Endodermal cell (in vitro differentiated cells): ENCODE data around the gene ERCC1. TPM values are rescaled to one million over a fixed set of nuclear protein-coding genes. Genes with fewer than 3 reads are reported as not detected.

ENCODE experiments used
- DNase-seq: peaks from one replicate; pipeline ENCODE4 v3.0.0-alpha.2; 2017
- H3K27ac ChIP-seq: 2 replicates; pipeline ENCODE4 v1.5.1; 2013; ENCODE audit warnings: mild to moderate bottlenecking, low read depth, low read length, moderate library complexity
- H3K27me3 ChIP-seq: 2 replicates; pipeline ENCODE4 v1.6.1; 2013; ENCODE audit warnings: mild to moderate bottlenecking, low read length, moderate library complexity; ENCODE audit not compliant: insufficient read depth, control insufficient read depth, poor library complexity, severe bottlenecking
- H3K36me3 ChIP-seq: 2 replicates; pipeline ENCODE4 v1.7.0; 2013; ENCODE audit warnings: mild to moderate bottlenecking, low read length, moderate library complexity; ENCODE audit not compliant: control insufficient read depth, insufficient read depth
- H3K4me1 ChIP-seq: one replicate; pipeline ENCODE4 v1.7.0; 2013; ENCODE audit warnings: low read length; ENCODE audit not compliant: control insufficient read depth, insufficient read depth
- H3K4me3 ChIP-seq: 2 replicates; pipeline ENCODE4 v1.5.1; 2013; ENCODE audit warnings: mild to moderate bottlenecking, low read length, moderate library complexity
- H3K9ac ChIP-seq: 2 replicates; pipeline ENCODE4 v1.6.1; 2013; ENCODE audit warnings: mild to moderate bottlenecking, low read length, moderate library complexity; ENCODE audit not compliant: poor library complexity, severe bottlenecking; ENCODE audit errors: extremely low read depth
- H3K9me3 ChIP-seq: 2 replicates; pipeline ENCODE4 v1.6.1; 2013; ENCODE audit warnings: mild to moderate bottlenecking, low read length, moderate library complexity; ENCODE audit not compliant: control insufficient read depth
- H3K27ac Mint-ChIP-seq: 2 replicates; pipeline ENCODE4 v1.8.0; 2020; ENCODE audit warnings: mixed read lengths
- H3K27me3 Mint-ChIP-seq: 2 replicates; pipeline ENCODE4 v1.8.0; 2021; ENCODE audit warnings: mild to moderate bottlenecking, mixed read lengths; ENCODE audit not compliant: insufficient read depth
- H3K36me3 Mint-ChIP-seq: 2 replicates; pipeline ENCODE4 v1.8.0; 2020; ENCODE audit warnings: low read depth, mixed read lengths
- H3K4me1 Mint-ChIP-seq: 2 replicates; pipeline ENCODE4 v1.8.0; 2020; ENCODE audit warnings: mixed read lengths
- H3K4me3 Mint-ChIP-seq: 2 replicates; pipeline ENCODE4 v1.8.0; 2020; ENCODE audit warnings: mild to moderate bottlenecking, moderate library complexity, mixed read lengths
- H3K9me3 Mint-ChIP-seq: 2 replicates; pipeline ENCODE4 v1.8.0; 2020; ENCODE audit warnings: mild to moderate bottlenecking, mixed read lengths
- CTCF ChIP-seq: fragments of 200-600 bp; sonication (generic); conservative IDR thresholded peaks from 2 replicates; pipeline ENCODE4 v1.5.0; 2021; ENCODE audit warnings: antibody characterized with exemption, mild to moderate bottlenecking
- WGBS, 2 experiments: methylation state at CpG; one replicate each; pipeline versions ENCODE4 v1.1.5 to v1.1.7; 2013; ENCODE audit warnings: missing lambda C conversion rate in 2 of 2, mixed read lengths in 1 of 2; ENCODE audit not compliant: insufficient coverage in 1 of 2, insufficient read length in 1 of 2; 5-methylcytosine and 5-hydroxymethylcytosine counted together
- total RNA-seq, 2 donors: library from RNA; stranded (reverse); fragmentation: NEBNext Ultra II Directional in 1 of 2; extraction: Animal tissue kit (Norgen Biotek cat#: 25700) in 1 of 2; gene quantifications; 2 replicates in 1 of 2; 3 replicates in 1 of 2; pipeline ENCODE4 v1.2.1, GENCODE V29; 2021

The ERCC1 gene
- total RNA-seq, 2 donors from 2014 or later: 53.5 to 63.6 TPM

DNA sequence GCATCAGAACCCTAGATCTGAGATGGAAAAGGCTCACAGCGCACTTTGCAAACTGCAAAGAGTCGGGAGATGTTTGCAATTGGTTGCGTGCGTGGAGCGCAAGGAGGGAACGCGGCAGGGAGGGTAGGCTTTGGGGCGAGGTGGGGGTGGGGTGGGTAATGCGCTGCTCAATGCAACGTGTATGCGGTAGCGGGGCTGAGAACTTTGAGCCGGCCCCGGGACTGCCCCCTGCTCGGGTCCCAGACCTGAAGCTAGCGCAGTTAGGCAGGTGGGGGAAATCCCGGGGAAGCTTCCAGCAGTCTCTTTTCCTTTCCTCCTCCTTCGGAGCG is 45.0 kb upstream of the ERCC1 start:
- Mint-ChIP-seq H3K9me3 (no peaks in the 10 kb centered on the region), H3K4me1 (peaks cover 12% of the 10 kb centered on the region), H3K36me3 (no peaks in the 10 kb centered on the region), H3K27me3 (peaks cover 10% of the 10 kb centered on the region), H3K27ac (peak overlapping the region; percentile 97), H3K4me3 (peak overlapping the region; percentile 77)
- Histone ChIP-seq H3K27me3 (peaks cover 13% of the 10 kb centered on the region), H3K36me3 (no peaks in the 10 kb centered on the region), H3K27ac (peak overlapping the region; percentile 52), H3K9ac (peak overlapping the region; percentile 95), H3K4me1 (no peaks in the 10 kb centered on the region), H3K9me3 (no peaks in the 10 kb centered on the region), H3K4me3 (peak overlapping the region; percentile 92)
- no peak for DNase-seq
- WGBS, 2 experiments: 0% methylated on average over 1 to 19 of the region's 19 CpGs
- TF ChIP-seq CTCF: no peak

- no peaks in the 10 kb centered on the region for H3K9me3 ChIP-seq
- TF ChIP-seq CTCF: no peak
- WGBS, 2 experiments: 3% methylated on average over 20 to 31 of the region's 31 CpGs
- peak overlapping the region; percentile 92 for H3K4me3 ChIP-seq
- H3K4me3 Mint-ChIP-seq: peak overlapping the region; percentile 77
- peak overlapping the region; percentile 90 for H3K27ac ChIP-seq
- peaks cover 10% of the 10 kb centered on the region for H3K27me3 Mint-ChIP-seq
- H3K36me3 ChIP-seq: no peaks in the 10 kb centered on the region
- H3K9me3 Mint-ChIP-seq: no peaks in the 10 kb centered on the region
- peak; percentile 73 for DNase-seq
- peaks cover 13% of the 10 kb centered on the region for H3K27me3 ChIP-seq
- H3K9ac ChIP-seq: peak overlapping the region; percentile 95
- no peaks in the 10 kb centered on the region for H3K36me3 Mint-ChIP-seq
- H3K4me1 ChIP-seq: no peaks in the 10 kb centered on the region
- peaks cover 9% of the 10 kb centered on the region for H3K4me1 Mint-ChIP-seq
- H3K27ac Mint-ChIP-seq: peak overlapping the region; percentile 97
Observed at GRCh38 chr19:45468159-45468651, 44.5 kb upstream of the ERCC1 start.

- Mint-ChIP-seq H3K4me1 (peaks cover 4% of the 10 kb centered on the region), H3K9me3 (no peaks in the 10 kb centered on the region), H3K27ac (peak within 1 kb of the TSS; percentile 97), H3K36me3 (no peaks in the 10 kb centered on the region), H3K27me3 (peaks cover 6% of the 10 kb centered on the region), H3K4me3 (peak within 1 kb of the TSS; percentile 77)
- DNase-seq: peak; percentile 98
- Histone ChIP-seq H3K27me3 (peaks cover 13% of the 10 kb centered on the region), H3K4me1 (no peaks in the 10 kb centered on the region), H3K27ac (peak within 1 kb of the TSS; percentile 90), H3K36me3 (no peaks in the 10 kb centered on the region), H3K4me3 (peak within 1 kb of the TSS; percentile 92), H3K9ac (peak within 1 kb of the TSS; percentile 95), H3K9me3 (no peaks in the 10 kb centered on the region)
- peak; percentile 53 for TF ChIP-seq CTCF
- WGBS, 2 experiments: 0% methylated on average over 25 to 56 of the region's 56 CpGs
Observed at GRCh38 chr19:45467456-45468158, 43.9 kb upstream of the ERCC1 start, which contains the start of gene FOSB. TSS of gene FOSB (plus strand) at chr19:45467996. CDS start at chr19:45468587, 591 bp downstream.
